GM04504 (cell line): Measurements from ENCODE around the gene DUOX2.
"Not testable (repeated sequence)": the region's sequence is repeated elsewhere in the genome, so short reads cannot be mapped to it uniquely, and the experiment has no call there.

Experiments
- DNase-seq: peaks from one replicate; pipeline ENCODE4 v3.0.0-alpha.2; 2012; ENCODE audit warnings: low read depth

Gene DUOX2

DNA sequence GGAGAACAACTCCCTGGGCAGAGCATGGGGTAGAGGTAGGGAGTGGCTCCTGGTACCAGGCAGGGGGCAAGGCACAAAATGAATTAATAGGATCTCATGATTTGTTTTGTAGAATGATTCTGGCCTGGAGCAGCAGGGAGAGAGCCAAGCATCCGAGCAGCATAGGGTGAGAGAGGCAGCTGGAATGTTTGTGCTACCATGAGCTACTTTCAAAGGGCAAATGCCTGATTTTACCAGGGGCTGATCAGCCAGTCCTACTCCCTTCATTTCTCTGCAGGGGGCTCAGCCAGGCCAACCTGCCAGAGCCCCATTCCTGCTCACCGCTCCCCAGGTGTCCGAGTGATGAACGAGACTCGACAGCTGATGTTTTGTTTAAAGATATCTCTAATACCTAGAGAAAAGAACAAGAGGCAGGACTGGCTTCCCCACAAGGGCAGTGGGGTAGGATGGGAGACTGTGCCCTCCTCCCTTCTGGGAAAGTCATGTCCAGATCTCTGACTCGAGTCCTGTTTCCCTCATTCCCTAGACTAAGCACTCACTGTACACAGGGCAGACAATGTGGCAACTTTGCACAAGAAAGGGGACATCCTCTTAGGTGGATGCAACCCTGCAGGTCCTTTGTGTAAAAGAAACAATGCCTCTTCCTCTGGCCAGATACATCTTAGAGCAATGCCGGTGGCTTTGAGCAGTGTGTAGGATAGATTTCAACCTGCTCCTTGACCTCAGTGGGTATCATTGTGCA, 12.9 kb downstream of the DUOX2 start:
- DNase-seq, result no peak

DNA sequence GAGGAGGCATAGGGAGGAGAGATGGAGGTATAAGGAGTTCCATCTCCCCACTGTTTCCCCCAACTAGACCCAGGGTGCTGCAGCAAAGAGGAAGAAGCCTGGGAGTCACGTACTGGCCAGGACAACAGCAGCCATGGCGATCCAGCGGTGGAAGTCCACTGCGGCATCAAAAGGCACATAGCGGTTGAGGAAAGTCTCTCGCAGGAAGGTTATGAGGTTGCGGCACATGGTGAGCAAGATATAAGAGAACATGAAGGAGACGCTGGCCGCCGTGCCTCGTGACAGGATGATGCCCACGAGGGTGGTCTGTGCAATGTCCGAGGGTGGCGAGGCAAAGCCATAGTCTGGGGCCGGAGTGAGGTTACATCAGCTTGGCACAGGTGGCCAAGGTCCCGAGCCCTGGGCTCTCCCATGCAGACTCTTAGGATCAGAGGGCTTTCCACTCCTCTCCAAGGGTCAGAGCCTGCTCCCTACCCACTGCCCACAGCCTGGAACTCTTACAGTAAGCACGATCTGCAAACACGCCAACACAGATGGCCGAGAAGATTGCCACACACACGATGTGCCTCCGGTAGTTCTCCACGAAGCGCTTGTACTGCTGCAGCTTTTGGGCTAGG, 14.3 kb downstream of the DUOX2 start:
- DNase-seq, result no peak

DNA sequence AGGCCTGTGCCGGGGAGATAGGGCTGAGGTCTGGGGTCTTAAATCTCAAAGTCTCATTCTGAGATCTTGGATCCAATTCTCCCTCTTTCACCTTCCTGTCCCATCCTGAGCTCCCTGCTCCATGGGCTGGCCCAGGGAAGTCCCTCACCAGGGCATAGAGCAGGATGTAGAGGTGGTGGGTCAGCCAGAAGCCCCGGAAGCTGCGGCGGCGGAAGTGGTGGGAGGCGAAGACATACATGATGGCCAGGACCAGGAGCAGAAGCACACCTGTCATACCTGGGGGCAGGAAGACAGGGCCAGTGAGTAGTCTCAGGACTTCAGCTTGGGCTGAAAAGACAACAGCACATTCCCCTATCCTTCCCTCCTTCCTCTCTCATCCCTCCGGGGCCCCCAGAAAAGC, 16.5 kb downstream of the DUOX2 start:
- DNase-seq, result no peak

DNA sequence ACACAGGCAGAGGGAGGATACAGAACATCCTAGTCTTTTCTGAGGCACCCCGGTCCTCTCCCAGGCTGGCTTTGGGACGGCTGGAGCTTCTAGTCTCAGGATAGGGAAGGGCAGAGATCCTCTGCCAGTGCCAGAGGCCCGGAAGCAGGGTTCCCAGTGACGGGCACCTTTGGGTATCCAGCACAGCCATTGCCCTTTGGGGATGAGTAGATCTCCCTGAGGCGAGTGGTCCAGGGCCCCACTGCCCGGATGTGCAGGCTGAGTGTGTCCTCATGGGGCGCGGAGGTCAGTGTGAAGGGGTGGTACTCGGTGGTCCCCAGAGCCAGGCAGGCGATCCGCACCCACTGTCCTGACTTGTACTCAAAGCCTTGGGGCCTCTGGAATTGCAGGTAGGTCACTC, 18.3 kb downstream of the DUOX2 start:
- no peak for DNase-seq

DNA sequence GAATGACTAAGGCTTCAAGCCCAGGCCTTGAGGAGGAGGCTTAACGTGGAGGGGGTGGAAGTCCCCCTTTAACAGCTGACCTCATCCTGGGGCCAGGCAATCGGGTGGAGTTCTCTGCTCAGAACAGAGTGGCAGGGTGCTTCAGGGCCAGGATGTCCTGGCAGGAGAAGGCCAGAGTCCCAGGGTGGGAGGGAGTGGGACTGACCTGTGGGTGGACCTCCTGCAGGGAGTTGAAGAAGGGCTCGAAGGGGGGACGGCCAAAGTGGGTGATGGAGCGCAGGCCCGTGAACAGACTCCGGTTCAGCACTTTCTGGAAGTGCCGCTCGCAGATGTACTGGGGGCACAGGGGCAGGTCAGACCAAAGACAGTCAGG, 19.6 kb downstream of the DUOX2 start:
- no peak for DNase-seq

DNA sequence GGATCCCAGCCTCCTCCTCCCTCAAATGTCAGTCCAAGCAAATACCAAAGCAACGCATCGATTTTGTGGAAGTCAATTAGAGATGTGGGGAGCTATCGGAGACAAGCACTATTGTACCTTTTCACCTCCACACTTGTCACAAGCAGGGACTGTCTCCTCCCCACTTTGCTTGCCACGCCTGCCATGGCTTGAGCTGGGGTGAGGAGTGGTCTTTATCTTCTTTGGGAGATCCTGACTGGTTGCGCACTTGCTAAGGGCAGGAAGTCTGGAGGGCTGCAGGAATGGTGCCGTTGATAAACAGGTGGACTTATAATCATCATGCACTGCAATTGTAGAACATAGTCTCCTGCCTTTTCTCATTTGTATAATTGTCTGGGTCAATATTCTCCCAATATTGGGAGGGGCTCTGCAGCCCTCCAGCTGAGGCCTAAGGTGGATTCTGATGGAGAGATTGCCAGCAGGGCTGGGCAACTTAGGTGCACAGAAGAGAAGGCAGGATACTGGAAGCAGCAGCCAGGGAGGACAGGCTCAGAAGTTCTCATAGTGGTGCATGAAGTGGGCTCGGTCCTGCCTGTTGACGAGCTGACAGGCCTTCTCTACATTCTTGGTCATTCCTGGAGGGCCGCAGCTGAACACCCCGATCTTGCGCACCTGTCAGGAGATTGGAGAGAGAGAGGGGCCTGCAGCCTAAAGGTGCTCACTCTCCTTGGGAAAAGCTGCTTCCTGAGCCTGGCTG, 20.2 kb downstream of the DUOX2 start:
- DNase-seq, result no peak

DNA sequence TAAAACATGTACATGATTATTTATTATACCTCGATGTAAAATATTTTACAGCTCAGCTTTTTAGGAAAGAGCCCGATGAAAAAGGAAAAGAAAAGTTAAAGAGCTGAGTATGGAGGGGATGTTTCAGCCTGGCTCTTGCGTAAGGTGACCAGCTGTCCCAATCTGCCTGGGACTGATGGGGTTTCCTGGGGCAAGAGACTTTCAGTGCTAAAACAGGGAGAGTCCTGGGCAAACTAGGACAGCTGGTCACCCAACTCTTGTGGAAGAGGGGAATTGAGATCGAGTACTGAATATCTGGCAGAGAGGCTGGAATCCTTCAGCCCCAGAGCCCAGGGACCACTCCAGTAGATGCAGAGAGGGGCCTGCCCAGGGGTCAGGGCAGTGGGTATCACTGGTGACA, 21.0 kb downstream of the DUOX2 start:
- DNase-seq, result no peak

DNA sequence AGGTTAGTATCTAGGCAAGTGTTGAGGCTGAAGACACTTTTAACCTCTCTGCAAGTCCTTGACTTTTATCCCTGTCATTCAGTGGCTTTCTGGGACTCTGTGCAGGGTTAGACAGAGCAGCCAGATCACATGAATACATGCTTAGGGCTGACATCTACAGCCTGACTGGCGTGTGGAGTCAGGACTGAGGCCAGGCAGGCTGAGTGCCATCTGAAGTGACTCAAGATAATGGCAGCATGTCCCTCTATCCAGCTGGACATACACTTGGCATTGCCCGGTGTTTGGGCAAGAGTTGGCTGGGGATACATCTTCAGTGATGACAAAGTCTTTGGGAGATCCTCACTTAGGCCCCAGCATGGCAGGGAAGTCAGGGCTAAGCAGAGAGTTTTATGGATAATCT, 22.4 kb downstream of the DUOX2 start:
- DNase-seq, result no peak

DNA sequence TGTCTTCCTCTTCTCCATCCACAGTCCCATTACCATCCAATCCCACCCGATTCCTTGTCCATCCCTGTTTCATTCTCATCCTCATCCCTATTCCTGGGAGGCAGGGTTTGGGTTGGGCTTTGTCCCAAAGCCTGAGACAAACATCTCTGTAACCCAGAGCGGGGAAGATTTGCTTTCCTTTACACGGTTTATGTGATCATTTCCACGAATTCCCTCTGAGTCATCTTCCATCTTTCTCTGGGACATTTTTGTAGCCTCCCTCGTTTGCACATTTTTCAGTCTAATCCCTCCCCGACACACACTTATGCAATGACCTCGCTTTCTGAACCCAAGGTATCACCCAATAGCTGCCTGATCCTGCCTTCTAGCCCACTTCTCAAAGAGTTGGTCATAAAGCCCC, 22.8 kb downstream of the DUOX2 start:
- peak; percentile 24 for DNase-seq

DNA sequence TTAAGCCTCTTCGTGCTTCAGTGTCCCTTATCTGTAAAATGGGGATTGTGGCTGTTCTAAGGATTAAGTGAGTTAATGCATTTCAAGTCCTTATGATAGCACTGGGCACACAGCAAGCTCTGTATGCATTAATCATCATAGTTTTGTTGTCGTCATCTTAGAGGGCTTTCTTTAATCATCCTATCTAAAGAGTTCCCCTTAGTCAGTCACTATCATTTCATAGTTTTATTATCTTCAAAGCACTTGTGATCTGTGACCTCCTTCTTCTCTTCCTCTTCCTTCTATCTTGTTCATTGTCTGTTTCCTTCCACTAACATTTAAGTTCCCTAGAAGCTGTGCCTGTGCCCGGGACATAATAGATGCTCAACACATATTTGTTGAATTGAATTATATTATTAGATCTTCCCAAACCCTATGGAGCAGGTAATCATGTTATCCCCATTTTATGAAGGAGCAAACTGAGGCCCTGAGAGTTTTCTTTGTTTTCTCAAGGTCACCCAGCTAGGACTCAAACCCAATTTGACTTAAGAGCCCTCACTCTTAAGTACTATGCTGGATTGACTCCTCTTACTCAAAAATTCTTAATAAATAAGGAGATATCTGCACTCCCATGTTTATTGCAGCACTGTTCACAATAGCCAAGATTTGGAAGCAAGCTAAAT, 24.1 kb downstream of the DUOX2 start:
- DNase-seq, result no peak

DNA sequence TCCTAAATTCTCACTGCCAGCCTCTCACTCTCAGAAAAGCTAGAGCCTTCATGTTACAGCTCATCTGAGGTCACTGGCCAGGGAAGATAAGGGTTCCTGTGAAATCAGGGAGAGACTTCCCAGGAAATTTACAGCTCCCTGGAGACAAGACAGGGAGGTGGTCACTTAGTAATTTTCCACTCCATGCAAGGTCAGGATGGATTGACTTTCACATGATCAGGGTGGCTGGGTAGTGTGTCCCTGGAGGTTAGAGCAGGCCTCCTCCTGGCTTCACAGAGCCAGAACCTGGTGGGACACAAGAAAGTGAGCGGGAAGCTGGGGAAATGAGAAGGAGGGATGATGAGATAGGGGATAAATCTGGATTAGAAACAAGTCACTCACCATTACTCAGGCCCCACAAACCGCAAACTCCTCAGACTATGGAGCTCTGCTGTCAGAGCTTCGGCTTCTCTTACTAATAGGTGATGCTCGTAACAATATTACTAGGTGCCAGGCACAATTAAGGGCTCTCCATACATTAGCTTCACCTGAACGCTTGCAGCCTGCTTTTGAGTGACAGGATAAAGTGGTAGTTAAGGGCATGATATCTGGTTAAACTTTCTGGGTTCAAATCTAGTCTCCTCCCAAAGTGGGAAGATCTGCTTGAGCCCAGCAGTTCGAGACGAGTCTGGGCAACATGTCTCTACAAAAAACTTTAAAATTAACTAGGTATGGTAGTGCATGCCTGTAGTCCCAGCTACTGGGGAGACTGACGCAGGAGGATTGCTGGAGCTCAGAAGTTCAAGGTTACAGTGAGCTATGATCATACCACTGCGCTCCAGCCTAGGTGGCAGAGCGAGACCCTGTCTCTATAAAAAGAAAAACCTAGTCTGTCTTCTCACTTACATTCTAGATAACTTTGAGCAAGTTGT, 24.9 kb downstream of the DUOX2 start:
- DNase-seq, result no peak

DNA sequence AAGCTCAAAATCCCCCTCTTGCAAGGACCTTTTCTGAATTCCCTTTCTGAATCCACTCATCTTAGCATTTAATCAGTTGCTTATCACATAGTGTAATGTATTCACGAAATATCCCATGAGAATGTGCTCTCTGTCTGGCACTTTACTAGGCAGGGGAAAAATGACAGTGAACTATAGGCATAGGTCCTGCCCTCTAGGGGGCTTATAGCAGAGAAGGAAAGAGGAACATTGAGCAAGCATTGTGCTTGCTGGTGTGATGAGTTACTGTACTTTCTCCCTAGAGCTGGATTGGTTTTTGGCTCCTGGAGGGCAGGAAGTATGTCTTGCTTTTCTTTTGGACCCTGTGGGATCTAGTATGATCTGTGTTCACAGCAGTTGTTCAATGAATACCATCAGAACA, 26.5 kb downstream of the DUOX2 start:
- no peak for DNase-seq

DNA sequence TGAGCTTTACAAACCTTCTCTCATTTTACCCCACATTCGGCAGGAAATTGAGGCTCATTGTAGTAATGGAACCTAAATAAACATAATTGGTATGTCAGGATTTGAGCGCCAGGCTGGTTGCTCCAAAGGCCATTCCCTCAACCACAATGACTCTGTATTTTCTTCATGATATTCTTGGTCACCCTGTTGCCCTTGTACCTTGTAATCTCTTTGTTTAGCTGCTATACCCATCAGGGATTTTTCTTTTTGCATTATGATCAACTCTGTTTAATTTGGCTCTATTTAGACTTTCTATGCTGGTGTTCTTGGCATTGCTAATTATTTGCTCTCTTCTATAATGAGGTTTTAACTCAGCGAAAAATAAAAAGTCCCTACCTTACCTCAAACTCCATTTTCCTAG, 29.8 kb downstream of the DUOX2 start:
- DNase-seq, result no peak

DNA sequence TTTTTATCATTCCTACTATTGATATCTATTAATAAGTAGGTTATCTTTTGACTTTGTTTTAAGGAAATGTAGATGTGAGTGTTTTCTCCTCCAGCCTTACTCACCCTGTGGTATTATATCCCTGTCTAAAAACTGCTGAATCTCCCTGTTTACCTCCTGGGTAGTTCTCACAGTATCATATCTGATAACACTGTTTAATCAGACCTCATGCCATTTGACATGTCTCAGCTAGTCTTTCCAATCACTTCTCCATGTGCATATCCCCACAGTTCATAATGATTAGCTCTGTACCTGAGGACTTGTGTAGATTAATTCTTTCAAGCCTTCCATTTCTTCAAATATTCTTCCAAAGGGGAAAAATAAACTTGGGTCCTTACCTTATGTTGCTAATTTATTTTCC, 30.7 kb downstream of the DUOX2 start:
- DNase-seq, result no peak

DNA sequence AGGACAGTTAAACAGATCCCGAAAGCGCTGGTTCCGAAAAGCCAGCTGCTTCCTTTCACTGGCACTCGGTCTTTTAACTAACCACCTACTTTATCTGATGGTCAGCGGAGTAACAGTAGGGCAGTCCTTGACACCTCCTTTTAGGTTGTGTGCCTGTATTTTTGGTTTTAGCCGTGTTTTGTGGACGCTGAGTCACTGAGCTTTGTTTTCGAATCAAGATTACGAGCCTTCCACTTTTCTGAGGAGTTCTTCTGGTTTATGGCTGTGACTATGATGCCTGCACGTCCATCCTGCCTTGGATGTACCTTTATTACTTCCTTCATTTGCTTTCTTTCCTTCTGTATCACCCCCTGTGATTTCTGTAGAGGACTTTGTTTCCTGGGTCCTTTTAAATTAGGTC, 31.6 kb downstream of the DUOX2 start:
- not testable (repeated sequence) for DNase-seq

DNA sequence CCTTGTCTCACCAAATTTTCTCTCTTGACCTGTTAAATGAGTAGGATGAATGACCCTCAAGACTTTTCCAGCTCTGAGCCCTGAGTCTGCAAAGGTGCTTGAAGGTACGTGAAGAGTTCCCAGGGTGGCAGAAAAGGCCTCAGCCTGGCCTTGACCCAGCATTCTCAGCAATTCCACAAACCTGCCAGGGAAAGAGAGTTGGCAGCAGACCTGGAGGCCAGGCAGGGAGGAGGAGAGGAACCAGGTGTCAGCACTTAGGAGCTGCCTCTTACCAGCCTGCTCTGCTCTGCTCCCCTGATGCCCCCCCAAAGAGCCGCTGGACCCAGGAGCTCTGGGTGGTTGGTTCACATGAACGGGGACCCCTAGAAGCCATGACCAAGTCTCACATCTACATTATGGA, 33.4 kb downstream of the DUOX2 start:
- not testable (repeated sequence) for DNase-seq

DNA sequence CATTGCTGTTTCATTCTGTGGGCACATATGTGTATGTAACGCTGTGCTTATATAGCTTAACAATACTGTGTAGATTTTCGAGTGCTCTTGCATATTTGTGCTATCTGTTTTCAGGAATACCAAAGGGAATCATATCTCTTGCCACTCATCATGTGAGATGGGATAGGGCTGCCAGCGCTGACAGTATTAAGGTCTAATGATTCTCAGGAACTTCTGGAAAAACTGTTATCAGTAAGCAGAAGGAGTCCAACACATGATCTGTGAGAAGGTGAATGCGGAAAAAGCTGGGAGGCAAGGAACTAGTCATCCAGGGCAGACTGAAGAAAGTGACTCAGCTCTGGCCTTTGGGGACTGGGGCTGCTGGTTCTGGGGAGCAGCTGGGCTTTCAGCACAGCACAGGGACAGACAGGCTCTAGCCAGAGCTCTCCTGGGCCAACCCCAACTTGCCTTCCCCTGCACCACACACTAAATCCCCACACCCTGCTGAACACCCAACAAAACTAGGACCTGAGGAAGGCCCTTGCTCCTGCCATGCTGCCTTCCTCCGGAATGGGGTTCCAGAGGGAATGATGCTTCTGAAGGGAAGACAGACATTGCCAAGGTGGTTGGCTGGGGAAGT, 34.2 kb downstream of the DUOX2 start:
- not testable (repeated sequence) for DNase-seq

DNA sequence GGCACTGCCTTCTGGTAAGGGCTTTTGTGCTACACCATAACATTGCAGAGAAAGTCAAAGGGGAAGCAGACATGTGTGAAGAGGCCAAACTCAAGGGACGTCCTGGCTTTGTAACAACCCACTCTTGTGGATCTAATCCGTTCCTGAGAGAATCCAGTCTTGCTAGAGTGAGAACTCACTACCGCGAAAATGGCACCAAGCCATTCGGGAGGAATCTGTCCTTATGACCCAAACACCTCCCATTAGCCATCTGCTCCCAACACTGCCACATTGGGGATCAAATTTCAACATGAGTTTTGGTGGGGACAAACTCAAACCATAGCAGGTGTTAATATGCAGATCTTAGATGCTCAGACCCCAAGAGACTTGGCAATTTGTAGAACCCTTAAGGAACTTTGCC, 34.8 kb downstream of the DUOX2 start:
- DNase-seq, result not testable (repeated sequence)

DNA sequence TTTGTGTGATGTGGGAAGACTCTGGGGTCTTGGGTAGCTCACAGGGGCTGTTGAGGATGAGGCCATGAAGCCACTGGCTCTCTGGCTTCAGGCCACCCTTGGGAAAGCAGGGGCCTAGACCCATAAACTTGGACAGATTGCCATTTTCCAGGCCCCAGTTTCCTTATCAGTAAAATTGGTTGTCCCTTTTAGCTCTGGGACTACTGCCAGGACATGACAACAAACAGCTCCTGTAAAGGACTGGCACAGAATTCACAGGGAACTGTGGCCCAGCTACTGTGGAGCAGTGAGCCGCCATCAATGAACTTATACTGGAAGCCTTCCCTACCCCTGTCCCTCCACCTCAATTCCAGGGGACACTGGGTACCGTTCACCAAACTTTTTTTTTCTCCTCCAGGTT, 36.6 kb downstream of the DUOX2 start:
- DNase-seq, result not testable (repeated sequence)

DNA sequence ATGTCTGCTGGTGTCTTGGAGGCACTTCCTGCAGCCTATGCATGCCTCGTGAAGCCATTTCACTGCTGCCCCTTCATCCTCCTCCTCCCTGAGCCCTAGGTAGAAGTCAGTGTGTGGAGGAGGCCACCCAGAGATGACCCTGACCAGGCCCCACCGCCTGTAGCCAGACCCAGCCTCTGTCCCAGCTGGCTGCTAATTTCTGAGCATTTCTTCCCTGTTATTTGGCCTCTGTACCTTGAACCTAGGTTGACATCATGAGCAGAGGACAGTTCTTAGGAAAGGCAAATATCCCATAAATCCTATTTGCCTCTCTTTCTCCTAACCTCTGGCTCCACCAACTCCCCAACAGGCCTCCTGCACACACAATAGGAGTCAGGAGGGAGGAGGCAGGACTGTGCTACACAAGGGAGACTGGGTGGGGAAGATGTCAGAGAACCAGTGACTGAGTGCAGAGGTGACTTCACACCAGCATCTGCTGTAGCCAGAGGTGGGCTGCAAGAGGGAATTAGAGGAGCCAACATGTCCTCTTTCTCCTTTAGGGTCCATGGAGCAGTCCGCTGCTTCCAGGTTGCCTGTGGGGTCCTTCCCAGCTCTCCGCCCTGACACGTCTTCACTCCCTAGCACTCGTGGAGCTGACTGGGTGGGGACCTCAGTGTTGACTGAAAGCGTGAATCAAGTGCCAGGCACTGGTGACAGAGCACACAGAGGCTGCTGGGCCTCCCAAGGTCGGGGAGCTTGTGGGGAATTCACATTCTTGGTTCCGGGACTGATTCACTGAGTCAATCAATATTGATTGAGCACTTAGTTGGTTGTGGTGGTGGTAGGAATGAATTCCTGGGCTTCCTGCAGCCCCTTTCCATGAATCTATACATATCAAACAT, 38.3 kb downstream of the DUOX2 start:
- DNase-seq, result not testable (repeated sequence)
